Naive thymus-derived CD4-positive, alpha-beta T cell (primary cell): Measurements from ENCODE around the gene ZWINT. TPM values are rescaled to one million over a fixed set of nuclear protein-coding genes. Genes with fewer than 3 reads are reported as not detected.

Source experiments
- ATAC-seq: fragments of 150-1000 bp; cut with Tn5 transposase; 2 replicates; pipeline ENCODE4 v1.10.0; 2021; ENCODE audit warnings: mild to moderate bottlenecking, moderate library complexity
- CTCF ChIA-PET: fragments of 350-600 bp; sonication (Branson Sonifier 250); formaldehyde crosslinking; loops from one replicate; lab custom pipeline; 2021; ENCODE audit warnings: antibody characterized with exemption; lab: Charles Lee
- POLR2A ChIA-PET: fragments of 350-600 bp; sonication (Branson Sonifier 250); formaldehyde crosslinking; loops from one replicate; lab custom pipeline; 2021; ENCODE audit warnings: antibody characterized with exemption, inconsistent platforms; lab: Charles Lee
- DNase-seq, 9 donors: peaks; one replicate each; pipeline versions ENCODE4 v3.0.0 to v3.0.0-alpha.2; 2020 to 2022; ENCODE audit warnings: mixed read lengths in 1 of 9
- H3K27ac ChIP-seq: one replicate; pipeline ENCODE4 v1.7.0; 2013; ENCODE audit warnings: mild to moderate bottlenecking, low read depth, low read length, moderate library complexity
- H3K27me3 ChIP-seq, 2 donors: one replicate each; pipeline ENCODE4 v1.7.0; 2013; ENCODE audit warnings: low read length in 2 of 2, mild to moderate bottlenecking in 2 of 2, moderate library complexity in 2 of 2; ENCODE audit not compliant: control insufficient read depth in 2 of 2, insufficient read depth in 2 of 2
- H3K36me3 ChIP-seq, 3 experiments: 1 replicate in 2 of 3; 2 replicates in 1 of 3; pipeline ENCODE4 v1.7.0; 2013; ENCODE audit warnings: low read length in 3 of 3, mild to moderate bottlenecking in 3 of 3, moderate library complexity in 1 of 3; ENCODE audit not compliant: insufficient read depth in 3 of 3, control insufficient read depth in 2 of 3
- H3K4me1 ChIP-seq, 2 donors: one replicate each; pipeline ENCODE4 v1.7.0; 2013; ENCODE audit warnings: low read length in 2 of 2, mild to moderate bottlenecking in 2 of 2, moderate library complexity in 1 of 2; ENCODE audit not compliant: control insufficient read depth in 2 of 2, insufficient read depth in 2 of 2
- H3K4me3 ChIP-seq: 2 replicates; pipeline ENCODE4 v1.7.0; 2013; ENCODE audit warnings: mild to moderate bottlenecking, low read length
- H3K9me3 ChIP-seq, 3 experiments: 1 replicate in 2 of 3; 2 replicates in 1 of 3; pipeline ENCODE4 v1.7.0; 2013; ENCODE audit warnings: low read length in 3 of 3; ENCODE audit not compliant: control insufficient read depth in 2 of 3
- H3K27ac Mint-ChIP-seq, 9 donors: one replicate each; pipeline ENCODE4 v1.8.0; 2020 to 2022; ENCODE audit warnings: mixed read lengths in 9 of 9, mild to moderate bottlenecking in 8 of 9, moderate library complexity in 5 of 9, inconsistent platforms in 2 of 9
- H3K27me3 Mint-ChIP-seq, 5 donors: one replicate each; pipeline ENCODE4 v1.8.0; 2021 to 2022; ENCODE audit warnings: mixed read lengths in 5 of 5, mild to moderate bottlenecking in 1 of 5
- H3K36me3 Mint-ChIP-seq, 5 donors: one replicate each; pipeline ENCODE4 v1.8.0; 2020 to 2022; ENCODE audit warnings: mixed read lengths in 5 of 5, mild to moderate bottlenecking in 3 of 5, inconsistent platforms in 1 of 5
- H3K4me1 Mint-ChIP-seq, 7 donors: one replicate each; pipeline ENCODE4 v1.8.0; 2020 to 2022; ENCODE audit warnings: mixed read lengths in 7 of 7, mild to moderate bottlenecking in 3 of 7, inconsistent platforms in 1 of 7
- H3K4me3 Mint-ChIP-seq, 10 donors: one replicate each; pipeline ENCODE4 v1.8.0; 2020 to 2022; ENCODE audit warnings: mild to moderate bottlenecking in 10 of 10, mixed read lengths in 10 of 10, moderate library complexity in 6 of 10, inconsistent platforms in 2 of 10
- H3K9me3 Mint-ChIP-seq, 11 donors: one replicate each; pipeline ENCODE4 v1.8.0; 2020 to 2022; ENCODE audit warnings: mixed read lengths in 11 of 11, mild to moderate bottlenecking in 4 of 11, inconsistent platforms in 1 of 11, moderate library complexity in 1 of 11
- intact Hi-C, 2 donors: fragments of 100-400 bp; cut with micrococcal nuclease; formaldehyde crosslinking; loops; one replicate each; pipeline ENCODE4 v1.15.1; 2023
- polyA plus RNA-seq, 2 donors: library from polyadenylated mRNA; unstranded; fragments of 300-500 nt; fragmentation: Illumina TruSeq; gene quantifications; one replicate each; pipeline ENCODE4 v1.2.3, GENCODE V29; 2021
- total RNA-seq, 6 experiments: library from RNA in 5 of 6; stranded (reverse) in 5 of 6; gene quantifications; 1 replicate in 5 of 6; 2 replicates in 1 of 6; pipeline ENCODE4 v1.2.3 and lab custom pipeline; 2021 to 2026

The ZWINT gene, protein sequence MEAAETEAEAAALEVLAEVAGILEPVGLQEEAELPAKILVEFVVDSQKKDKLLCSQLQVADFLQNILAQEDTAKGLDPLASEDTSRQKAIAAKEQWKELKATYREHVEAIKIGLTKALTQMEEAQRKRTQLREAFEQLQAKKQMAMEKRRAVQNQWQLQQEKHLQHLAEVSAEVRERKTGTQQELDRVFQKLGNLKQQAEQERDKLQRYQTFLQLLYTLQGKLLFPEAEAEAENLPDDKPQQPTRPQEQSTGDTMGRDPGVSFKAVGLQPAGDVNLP
- total RNA-seq, result 10 to 100 TPM in 1 of 5 experiments, 1 to 10 TPM in 4; 2.5 to 78.7 (median 3.5) TPM
- 1 to 10 TPM; 8.1 to 9.5 TPM for polyA plus RNA-seq
- 3.0 reads per million, percentile 16 among the genes with 10 or more reads in this experiment for total RNA-seq (lab: John Stamatoyannopoulos, UW)

DNA sequence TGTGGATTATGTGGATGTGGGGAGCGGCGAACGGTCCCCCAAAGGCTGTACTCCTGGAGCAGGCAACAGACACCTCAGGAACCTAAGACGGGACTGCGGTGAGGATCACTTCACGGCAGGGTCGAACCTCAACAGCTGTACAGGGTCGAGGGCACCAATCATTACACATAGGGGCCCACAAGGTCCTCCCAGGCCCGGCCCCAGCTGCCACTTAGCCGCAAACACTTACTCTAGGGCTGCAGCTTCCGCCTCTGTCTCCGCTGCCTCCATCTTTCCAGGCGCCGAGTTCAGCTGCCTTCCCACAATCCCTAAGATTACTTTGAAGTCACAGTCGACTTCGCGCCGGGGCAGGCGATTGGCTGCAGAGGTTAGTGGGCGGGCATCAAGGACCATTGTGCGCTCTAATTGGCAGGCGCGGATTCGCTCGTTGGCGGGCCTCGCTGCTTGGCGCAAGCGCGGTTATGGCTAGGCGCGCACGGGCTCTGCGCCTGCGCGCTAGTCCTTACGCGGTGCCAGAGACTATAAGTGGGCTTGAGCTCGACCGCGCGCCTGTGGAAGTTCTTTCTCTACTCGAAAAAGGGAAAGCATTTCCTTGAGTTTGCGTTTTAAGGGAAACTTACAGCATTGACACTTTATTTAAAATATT is at the start of gene ZWINT:
Gene ZWINT, minus strand, starts transcription at position 293 of the 646 bp plus-strand sequence. Its CDS starts 23 bp downstream, at position 270.
- ATAC-seq, result peak; percentile 98
- CTCF ChIA-PET, result interaction anchor here (1.0 kb wide), 1 partner anchor 12 kb away, joined by 3 read pairs; no protein-coding TSS in a partner anchor
- intact Hi-C loops, result loop anchor here (1.0 to 10.0 kb wide), 3 partner anchors 1904 to 1974 kb away; partner anchors contain the start of genes CISD1 (in 2 of the 2), IPMK (in 1 of the 2) and UBE2D1 (in 1 of the 2)

DNA sequence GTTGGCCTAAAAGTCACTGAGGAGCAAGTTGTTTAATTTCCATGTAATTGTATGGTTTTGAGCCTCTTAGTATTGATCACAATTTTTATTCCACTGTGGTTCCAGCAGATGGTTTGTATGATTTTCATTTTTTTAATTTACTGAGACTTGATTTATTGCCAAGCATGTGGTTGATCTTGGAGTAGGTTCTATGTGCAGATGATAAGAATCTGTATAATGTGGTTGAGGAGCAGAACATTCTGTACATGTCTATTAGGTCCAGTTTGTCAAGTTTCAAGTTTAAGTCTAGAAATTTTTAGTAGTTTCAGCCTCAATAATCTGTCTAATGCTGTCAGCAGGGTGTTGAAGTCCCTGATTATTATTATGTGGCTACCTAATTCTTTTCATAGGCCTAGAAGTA is 22.7 kb upstream of the ZWINT start:
- Mint-ChIP-seq H3K27ac (no peak overlapping the region), H3K27me3 (peaks cover 0 to 4% (median 0%) of the 10 kb centered on the region in 5 donors), H3K4me3 (no peak overlapping the region), H3K36me3 (no peaks in the 10 kb centered on the region), H3K4me1 (no peaks in the 10 kb centered on the region), H3K9me3 (peaks cover 0 to 9% (median 2%) of the 10 kb centered on the region in 11 donors)
- Histone ChIP-seq H3K36me3 (no peaks in the 10 kb centered on the region), H3K27me3 (no peaks in the 10 kb centered on the region), H3K9me3 (no peaks in the 10 kb centered on the region), H3K27ac (no peak overlapping the region), H3K4me3 (no peak overlapping the region), H3K4me1 (no peaks in the 10 kb centered on the region)
- DNase-seq, result no peak
- CTCF ChIA-PET, result no interaction called here
- POLR2A ChIA-PET, result no interaction called here
- intact Hi-C loops, result no loop called here
- ATAC-seq, result no peak

More for the DNA sequence above, at the start of gene ZWINT:
- Mint-ChIP-seq H3K36me3 (peaks cover 0 to 14% (median 0%) of the 10 kb centered on the region in 5 donors), H3K9me3 (no peaks in the 10 kb centered on the region), H3K4me3 (peak within 1 kb of the TSS; percentile 84 to 99 (median 96)), H3K27ac (peak within 1 kb of the TSS; percentile 75 to 95 (median 88)), H3K27me3 (no peaks in the 10 kb centered on the region), H3K4me1 (peaks cover 9 to 49% (median 21%) of the 10 kb centered on the region in 7 donors)
- Histone ChIP-seq H3K9me3 (no peaks in the 10 kb centered on the region), H3K27me3 (no peaks in the 10 kb centered on the region), H3K4me1 (peaks cover 4 to 8% of the 10 kb centered on the region in 2 donors), H3K27ac (peak within 1 kb of the TSS; percentile 62), H3K4me3 (peak within 1 kb of the TSS; percentile 75), H3K36me3 (peaks cover 0 to 6% (median 0%) of the 10 kb centered on the region in 3 experiments)
- POLR2A ChIA-PET, result no interaction called here
- peak; percentile 86 to 92 (median 90) for DNase-seq

DNA sequence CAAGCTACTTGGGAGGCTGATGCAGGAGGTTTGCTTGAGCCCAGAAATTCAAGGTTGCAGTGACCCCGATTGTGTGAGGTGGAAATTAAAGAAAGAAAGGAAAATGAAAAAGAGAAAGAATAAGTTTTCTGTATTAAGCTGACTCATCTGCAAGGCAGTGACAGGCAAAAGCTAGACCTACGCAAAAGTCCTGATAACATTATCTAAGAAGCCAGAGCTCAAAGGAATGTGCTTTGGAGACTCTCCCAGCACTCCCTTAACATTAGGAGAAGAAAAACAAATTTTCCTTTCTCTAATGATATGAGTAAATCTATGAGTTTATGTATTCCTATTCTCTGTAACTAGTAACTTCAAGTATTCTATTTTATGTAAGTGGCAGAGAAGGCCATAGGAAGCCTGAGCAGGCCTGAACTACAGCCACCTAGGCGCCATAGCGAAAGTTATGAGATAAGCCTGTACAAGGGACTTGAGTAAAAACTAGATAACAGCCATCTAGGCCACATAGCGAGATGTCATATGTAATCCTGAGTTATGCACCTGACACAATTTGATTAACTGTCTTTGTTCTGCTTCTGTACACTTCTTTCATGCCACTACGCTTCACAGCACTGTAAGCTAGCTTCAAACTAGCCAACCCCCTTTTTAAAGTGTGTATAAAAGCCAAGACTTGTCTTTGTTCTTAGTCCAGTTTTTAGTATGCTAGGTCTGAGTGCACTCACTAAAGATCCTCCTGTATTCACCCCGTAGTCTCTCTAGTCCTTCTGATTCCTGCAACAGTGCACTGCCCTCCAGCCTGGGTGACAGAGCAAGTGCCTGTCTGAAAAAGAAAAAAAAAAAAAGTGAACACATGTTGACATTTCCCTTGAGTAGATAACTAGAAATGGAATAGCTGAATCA is 9.4 kb upstream of the ZWINT start:
- Mint-ChIP-seq H3K4me1 (no peaks in the 10 kb centered on the region), H3K4me3 (no peak overlapping the region), H3K9me3 (peaks cover 3 to 39% (median 19%) of the 10 kb centered on the region in 11 donors), H3K27me3 (peaks cover 0 to 5% (median 0%) of the 10 kb centered on the region in 5 donors), H3K36me3 (no peaks in the 10 kb centered on the region), H3K27ac (no peak overlapping the region)
- ChIA-PET POLR2A (interaction anchor here (0.6 kb wide), 1 partner anchor 9 kb away, joined by 3 read pairs; no protein-coding TSS in a partner anchor), CTCF (interaction anchor here (0.6 kb wide), 1 partner anchor 1972 kb away, joined by 3 read pairs; no protein-coding TSS in a partner anchor)
- Histone ChIP-seq H3K27me3 (no peaks in the 10 kb centered on the region), H3K27ac (no peak overlapping the region), H3K4me1 (no peaks in the 10 kb centered on the region), H3K9me3 (peaks cover 0 to 13% (median 0%) of the 10 kb centered on the region in 3 experiments), H3K36me3 (no peaks in the 10 kb centered on the region), H3K4me3 (no peak overlapping the region)
- intact Hi-C loops, result no loop called here
- ATAC-seq (no peak), DNase-seq (peak in 1 of 9 donors; percentile 8)

DNA sequence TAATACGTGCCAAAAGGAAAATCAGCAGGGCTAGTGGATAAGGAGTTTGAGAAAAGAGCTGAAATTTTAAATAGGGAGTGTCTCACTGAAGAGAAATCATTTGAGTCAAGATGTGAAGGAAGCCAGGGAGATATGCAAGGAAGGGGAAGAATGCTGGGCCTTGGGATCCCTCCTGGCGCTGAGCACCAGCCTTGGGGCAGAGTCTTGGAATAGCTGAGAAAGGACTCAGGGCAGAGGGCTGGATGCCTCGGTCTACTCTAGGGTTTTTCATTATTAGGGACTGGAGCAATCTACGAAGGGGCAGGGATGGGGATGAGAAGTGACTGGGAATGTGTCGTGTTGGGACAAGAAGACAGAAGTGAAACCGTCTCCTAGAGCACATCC is 484 bp downstream of the ZWINT start:
- H3K36me3 Mint-ChIP-seq, result peaks cover 0 to 14% (median 0%) of the 10 kb centered on the region in 5 donors
- peak overlapping the region; percentile 75 to 95 (median 88) for H3K27ac Mint-ChIP-seq
- DNase-seq (no peak), ATAC-seq (no peak)
- no peaks in the 10 kb centered on the region for H3K27me3 Mint-ChIP-seq
- Histone ChIP-seq H3K27me3 (no peaks in the 10 kb centered on the region), H3K27ac (peak overlapping the region; percentile 58), H3K4me1 (peaks cover 4 to 8% of the 10 kb centered on the region in 2 donors), H3K4me3 (peak overlapping the region; percentile 75), H3K36me3 (peaks cover 0 to 6% (median 0%) of the 10 kb centered on the region in 3 experiments), H3K9me3 (no peaks in the 10 kb centered on the region)
- CTCF ChIA-PET, result no interaction called here
- POLR2A ChIA-PET, result no interaction called here
- no peaks in the 10 kb centered on the region for H3K9me3 Mint-ChIP-seq
- peaks cover 9 to 49% (median 21%) of the 10 kb centered on the region in 7 donors for H3K4me1 Mint-ChIP-seq
- intact Hi-C loops, result loop anchor here in 1 of 2 donors (10.0 kb wide), 2 partner anchors 1904 to 1974 kb away; partner anchors contain the start of genes CISD1, IPMK and UBE2D1
- H3K4me3 Mint-ChIP-seq, result peak overlapping the region; percentile 84 to 99 (median 96)

DNA sequence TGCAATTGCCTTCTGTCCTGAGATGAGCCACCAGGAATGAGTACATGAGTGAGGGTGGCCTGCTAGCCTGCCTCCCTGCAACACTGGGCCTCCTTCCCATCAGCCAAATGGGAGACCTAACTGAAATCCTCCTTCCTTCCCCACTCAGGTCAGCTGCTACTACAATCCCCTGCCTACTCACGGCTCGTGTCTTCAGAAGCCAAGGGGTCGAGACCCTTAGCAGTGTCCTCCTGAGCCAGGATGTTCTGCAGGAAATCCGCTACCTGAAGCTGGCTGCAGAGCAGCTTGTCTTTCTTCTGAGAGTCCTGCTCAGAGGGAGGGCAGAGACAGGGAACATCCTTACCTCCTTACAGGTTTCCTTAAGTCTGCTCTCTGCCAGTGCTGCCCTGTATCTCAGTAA is 1.2 kb downstream of the ZWINT start:
- no peak for DNase-seq
- Histone ChIP-seq H3K9me3 (no peaks in the 10 kb centered on the region), H3K27ac (no peak overlapping the region), H3K27me3 (no peaks in the 10 kb centered on the region), H3K36me3 (peaks cover 0 to 6% (median 0%) of the 10 kb centered on the region in 3 experiments), H3K4me3 (no peak overlapping the region), H3K4me1 (peaks cover 4 to 8% of the 10 kb centered on the region in 2 donors)
- intact Hi-C loops, result loop anchor here in 1 of 2 donors (10.0 kb wide), 2 partner anchors 1905 to 1975 kb away; partner anchors contain the start of genes CISD1, IPMK and UBE2D1
- ATAC-seq, result no peak
- no peaks in the 10 kb centered on the region for H3K9me3 Mint-ChIP-seq
- ChIA-PET CTCF (no interaction called here), POLR2A (no interaction called here)
- H3K36me3 Mint-ChIP-seq, result peaks cover 0 to 14% (median 0%) of the 10 kb centered on the region in 5 donors
- H3K27me3 Mint-ChIP-seq, result no peaks in the 10 kb centered on the region
- peaks cover 9 to 49% (median 21%) of the 10 kb centered on the region in 7 donors for H3K4me1 Mint-ChIP-seq
- peak overlapping the region in 1 of 9 donors; percentile 90 for H3K27ac Mint-ChIP-seq
- peak overlapping the region in 8 of 10 donors; percentile 84 to 99 (median 96) for H3K4me3 Mint-ChIP-seq
